NCI-H2029 (cell line): ENCODE results near the gene GPX3.

Experiments
- DNase-seq: peaks from one replicate; lab custom pipeline; 2025; lab: John Stamatoyannopoulos, UW

Gene GPX3

DNA sequence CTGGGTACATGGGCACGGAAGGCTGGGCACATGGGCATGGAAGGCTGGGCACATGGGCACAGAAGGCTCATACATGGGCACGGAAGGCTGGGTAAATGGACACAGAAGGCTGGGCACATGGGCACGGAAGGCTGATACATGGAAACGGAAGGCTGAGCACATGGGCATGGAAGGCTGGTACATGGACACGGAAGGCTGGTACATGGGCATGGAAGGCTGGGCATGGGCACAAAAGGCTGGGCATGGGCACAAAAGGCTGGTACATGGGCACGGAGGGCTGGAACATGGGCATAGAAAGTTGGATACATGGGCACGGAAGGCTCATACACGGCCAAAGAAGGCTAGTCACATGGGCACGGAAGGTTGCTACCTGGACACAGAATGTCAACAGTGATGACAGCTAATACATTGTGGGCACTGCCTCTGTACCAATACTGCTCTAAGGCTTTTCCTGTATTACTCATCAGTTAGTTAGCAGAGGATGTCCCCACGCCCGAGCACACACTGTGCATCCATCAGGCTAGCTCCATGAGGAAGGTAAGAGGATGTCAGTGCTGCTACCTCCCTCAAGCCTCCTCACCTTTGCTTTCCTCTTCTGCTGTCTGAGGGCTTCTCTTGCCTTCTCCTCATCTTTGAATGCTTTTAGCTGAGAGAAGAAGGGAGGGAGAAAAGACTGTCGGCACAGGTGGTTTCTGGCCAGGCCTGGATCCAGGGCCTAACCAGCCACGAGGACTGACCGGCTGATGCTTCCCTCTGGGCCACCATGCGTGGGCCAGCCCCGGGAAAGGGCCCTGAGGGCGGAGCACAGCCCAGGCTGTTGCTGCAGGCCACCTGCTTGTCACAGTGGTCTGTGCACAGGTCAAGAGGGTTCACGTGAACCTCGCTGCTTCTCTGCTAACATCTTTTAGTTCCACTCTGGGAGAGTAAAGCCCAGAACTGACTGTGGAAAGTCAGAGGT is 14.3 kb downstream of the GPX3 start:
- DNase-seq, result no peak

DNA sequence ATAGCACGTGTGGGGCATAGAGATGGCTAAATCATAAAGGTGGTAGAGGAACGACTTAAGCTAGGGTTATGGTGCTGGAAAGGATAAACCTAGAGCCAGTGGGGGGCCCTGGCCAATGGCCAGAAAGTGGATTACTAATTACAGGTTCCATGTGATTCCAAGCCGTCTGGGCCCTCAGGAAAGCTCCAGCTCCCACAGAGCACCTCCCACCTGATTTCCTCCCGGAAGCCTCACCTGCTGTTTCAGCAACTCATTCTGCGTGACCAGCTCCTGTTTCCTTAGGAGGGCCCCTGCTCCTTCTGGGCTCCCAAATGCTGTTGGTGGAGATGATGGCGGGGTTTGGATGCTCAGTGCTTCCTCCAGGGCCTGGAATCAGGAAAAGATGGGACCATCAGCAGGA is 16.2 kb downstream of the GPX3 start:
- DNase-seq, result no peak

DNA sequence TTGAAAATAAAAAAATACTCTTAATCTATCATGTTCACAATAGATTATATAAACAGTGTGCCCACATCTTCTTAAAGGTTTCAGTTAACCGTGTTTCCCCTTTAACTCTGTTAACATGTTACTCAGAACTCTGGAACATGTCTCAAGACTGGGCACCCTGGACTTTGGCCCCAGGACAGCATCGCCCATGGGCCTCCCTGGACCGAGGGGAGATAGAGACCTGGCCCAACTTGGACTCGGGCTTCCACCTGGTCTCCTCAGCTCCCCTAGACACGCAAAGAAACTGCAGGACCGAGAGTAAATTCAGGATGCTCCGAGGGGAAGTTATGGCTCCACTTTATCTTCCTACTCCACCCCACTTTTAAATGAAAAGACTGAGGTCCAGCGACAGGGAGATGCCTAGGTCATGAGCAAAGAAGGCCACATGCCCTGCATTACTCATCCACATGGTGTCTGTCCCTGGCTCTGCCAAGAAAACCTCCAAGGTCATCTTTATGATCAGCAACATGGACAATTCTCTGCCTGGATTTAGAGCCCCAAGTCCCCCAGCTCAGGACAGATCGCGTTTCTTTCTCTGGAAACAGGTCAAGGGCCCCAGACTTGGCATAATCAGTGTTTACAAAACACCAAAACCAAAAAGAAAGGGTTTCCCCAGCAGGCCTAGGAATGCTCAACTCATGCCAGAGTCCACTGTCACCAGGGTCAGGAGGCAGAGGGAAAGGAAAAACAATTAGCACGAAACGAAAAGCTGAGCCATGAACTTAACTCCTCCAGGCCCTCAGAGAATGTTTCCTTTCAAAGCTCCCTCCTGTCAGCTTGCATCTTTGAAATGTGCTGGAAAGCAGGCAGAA is 17.4 kb downstream of the GPX3 start:
- no peak for DNase-seq

DNA sequence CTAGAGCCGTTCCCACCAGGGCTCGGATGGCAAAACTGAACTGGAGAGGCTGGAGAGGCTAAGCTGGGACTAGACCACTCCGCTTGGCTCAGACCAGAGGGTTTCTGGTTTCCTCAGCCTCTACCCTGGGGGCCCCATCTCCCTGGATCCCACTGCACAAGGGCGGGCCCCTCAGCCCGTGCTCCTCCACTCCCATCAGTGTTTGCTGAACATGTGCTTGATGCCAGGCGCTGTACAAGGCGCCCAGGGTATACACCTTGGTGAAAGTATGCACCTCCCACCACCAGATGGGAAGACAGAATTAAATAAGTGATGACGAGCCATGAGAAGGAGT is 18.0 kb downstream of the GPX3 start:
- DNase-seq, result no peak

DNA sequence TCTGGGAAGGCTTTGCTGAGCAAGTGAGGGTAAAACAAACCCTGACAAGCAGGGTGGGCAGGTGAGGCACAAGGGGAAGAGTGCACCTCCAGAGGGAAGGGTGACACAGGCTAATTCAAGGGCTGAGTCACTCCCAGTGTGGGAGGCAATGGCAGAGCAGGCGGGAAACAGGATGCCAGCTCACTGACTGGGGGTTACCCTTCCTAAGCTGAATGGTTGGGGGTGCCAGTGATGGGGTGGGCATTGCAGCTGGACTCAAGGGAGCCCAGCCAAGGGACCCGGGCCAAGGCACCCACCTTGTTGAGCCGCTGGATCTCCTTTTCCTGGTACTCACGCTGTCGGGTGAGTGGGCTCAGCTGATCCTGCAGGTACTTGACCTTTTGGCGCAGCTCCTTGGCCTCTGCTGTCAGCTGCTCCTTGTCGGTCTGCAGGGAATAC is 18.4 kb downstream of the GPX3 start:
- DNase-seq, result no peak

DNA sequence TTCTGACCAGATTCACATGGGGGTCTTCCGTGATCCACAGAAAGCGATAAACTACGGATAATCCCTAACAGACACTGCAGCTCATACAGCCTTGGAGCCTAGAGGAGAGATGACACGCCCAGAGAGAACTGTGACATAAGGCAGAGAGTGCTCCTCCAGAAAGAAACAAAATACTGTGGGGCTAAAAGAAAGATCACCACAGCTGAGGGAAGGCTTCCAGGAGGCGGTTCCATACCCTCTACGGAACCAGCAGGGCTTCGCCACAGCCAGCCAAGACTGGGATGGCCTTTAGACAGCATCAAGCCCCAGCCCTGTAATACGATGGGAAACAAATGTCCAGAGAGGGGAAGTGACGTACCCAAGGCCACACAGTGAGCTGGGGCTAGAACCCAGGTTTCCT is 19.3 kb downstream of the GPX3 start:
- DNase-seq, result no peak

DNA sequence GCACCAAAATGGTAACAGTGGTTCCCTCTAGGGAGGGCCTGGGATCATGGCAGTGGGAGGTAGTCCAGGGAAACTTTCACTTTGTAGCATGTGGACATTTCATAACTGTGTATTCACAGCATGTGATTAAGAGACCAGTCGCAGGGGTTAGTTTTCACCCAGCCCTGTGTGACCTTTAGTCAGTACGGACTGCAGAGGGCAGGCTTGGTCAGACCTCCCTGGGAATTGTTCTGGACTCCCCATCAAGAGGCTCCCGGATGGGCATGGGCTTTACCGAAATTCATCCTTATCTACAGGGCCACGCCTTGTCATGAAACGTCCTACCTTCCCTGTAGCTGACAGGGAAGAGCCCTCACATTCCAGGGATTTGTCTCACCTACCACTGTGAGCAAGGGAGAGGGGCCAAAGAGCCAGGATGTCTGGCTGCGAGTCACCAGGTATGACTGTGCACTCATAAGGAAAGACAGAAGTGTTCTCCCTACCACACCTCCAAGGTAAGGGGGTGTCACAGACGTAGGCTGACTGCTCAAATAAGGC is 19.9 kb downstream of the GPX3 start:
- DNase-seq, result no peak

DNA sequence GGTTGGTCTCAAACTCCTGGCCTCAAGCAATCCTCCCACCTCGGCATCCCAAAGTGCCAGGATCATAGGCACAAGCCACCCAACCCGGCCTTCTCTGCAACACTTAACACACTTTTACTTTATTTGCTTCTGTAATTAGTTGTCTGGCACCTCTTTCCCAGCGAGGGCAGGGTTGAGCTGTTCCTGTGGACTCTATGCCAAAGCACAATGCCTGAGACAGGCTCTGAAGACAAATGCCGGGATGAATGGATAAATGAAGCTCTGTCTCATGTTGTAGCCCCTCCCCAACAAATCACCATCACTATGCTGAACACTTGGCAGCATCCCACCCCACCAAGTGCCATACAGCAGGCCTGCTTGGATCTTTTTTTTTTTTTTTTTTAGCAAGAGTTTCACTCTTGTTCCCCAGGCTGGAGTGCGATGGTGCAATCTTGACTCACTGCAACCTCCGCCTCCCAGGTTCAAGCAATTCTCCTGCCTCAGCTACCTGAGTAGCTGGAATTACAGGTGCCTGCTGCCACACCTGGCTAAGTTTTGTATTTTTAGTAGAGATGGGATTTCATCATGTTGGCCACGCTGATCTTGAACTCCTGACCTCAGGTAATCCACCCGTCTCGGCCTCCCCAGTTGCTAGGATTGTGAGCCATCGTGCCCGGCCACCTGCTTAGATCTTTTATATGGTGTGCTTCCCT is 21.3 kb downstream of the GPX3 start:
- no peak for DNase-seq

DNA sequence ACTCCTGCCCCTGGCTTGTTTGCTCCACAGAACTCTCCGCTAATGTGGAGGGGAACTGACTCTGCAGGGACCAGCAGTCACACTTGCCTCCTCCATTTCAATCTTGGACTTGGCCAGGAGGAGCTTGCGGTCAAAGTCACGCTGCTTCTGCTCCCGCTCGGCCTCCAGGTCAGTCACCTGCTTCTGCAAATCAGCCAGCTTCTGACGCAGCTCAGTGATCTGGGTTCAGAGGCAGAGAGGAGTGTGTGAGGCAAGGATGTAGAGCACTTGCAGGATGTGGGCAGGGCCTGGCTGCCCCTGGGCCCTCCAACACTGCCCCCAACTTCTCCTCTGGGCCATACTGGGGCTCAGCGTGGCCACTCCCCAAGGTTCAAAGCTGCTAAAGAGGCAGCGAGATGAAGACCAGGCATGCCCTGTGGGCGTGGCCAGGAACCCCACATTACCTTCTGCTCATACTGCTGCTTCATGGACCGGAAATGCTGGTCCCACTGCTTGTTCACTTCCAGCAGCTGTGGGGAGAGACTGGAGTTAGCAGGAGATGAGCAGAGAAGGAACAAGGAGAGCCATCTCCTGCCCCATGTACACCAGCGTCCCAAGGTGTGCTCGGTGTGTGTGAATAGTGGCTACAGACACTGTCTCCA is 22.2 kb downstream of the GPX3 start:
- DNase-seq, result no peak

DNA sequence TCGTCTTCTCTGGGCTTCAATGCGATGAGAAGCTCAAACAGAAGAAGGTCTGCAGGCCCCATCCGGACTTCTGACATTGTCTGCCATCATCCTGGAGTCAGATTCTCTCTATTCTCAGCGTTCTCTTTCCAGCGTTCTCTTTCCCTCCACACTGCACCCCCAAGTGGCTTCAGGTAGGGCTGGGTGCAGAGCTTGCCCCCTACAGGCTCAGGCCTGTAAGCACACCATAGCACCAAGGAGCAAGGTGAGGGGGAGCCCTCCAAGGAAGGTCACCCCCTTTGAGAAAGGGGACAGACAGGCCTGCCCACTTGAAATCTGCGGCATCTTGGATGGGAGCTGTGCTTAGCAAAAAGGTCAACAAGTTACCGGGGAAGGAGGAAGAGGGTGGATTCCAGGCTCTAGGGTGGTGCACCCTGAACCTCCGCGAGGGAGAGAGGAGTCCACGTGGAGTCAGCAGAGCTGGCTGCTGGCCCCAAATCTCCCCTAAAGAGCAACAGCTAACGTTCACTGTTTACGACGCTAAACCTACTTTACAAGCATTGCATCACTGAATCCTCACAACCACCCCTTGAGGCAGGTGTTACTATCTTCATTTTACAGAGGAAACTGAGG is 27.5 kb downstream of the GPX3 start:
- no peak for DNase-seq

DNA sequence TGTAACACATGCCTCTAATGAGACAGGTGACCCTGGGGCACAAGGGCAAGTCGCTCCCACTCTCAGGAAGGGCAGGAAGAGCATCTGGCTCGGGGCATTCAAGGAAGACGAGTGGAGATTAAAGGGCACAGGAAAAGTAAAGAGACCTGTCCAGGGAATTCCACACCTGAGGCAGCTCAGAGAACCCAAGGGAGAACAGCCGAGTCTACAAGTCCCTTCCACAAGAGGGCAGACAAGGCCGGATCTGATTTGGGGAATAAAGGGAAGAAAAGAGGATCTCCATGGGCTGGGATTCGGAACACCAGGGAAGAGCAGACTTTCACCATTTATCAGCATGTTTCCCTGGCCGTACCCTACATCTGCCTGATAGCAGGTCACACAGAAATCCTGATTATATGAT is 28.1 kb downstream of the GPX3 start:
- no peak for DNase-seq

DNA sequence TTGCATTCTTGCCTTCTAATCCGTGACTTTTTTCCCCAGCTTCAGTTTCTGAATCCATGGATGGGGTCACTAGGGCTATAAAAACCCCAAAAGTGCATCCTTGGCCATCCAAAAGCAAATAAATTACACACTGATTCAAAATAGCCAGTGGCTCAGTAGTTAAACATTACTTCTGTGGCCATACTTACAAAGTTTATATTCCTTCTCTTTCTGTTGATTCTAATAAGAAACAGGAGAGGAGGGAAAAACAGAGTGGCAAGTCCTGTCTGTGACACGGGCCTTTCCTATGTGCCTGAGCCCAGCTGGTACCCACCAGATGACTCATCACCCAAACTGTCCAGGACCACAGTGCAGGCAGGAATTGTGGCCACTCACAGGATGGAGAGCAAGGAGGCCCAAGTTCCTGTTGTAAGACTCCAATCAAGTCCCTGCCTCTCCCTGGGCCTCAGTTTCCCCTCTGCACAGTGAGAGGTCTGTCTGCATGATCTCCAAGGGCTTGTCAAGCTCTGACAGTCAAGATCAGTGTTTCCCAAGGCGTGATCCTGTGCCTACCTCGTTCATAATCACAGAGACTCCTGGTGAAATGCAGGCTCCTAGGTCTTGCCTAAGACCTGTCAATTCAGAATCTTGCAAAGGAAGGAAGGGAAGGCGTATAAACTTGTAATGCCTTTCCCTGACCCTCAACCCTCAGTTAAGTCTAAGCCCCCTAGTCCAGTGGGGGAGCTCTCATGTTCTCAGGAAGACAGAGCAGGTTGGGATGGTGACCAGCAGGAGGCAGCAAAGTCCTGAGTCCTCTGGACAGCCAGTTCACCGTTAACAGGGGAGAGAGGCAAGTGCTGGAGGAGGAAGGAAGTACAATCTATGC is 30.9 kb downstream of the GPX3 start:
- DNase-seq, result no peak

DNA sequence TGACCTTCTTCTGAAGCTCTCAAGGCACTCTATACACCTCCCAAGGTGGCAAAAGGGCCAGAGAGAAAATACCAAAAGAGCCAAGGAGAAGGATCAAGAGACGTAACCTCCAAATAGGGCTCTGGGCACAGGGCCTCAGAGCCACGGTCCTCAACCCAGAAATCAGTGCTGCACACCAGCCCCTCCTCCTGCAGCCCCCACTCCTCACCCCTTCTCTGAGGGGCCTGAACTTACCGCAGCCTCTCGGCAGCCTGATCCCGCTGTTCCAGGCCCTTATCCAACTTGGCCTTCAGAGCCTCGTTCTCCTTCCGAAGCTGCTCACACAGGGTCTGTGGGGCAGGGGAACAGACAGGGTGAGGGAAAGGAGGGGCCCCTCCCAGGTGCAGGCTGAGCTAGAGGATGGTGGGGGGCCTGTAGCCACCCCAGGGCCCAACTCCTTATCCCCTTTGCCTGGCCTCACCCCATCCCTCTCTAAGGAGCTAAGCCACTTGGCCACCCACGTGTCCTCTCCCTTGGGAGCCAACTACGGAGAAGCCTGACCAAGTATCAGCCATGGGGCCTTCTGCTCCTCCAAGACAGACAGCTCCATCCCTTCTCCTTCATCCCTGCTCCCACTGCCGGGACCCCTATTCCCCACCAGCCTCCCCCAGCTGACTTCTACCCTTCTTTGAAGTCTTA is 31.7 kb downstream of the GPX3 start:
- no peak for DNase-seq

DNA sequence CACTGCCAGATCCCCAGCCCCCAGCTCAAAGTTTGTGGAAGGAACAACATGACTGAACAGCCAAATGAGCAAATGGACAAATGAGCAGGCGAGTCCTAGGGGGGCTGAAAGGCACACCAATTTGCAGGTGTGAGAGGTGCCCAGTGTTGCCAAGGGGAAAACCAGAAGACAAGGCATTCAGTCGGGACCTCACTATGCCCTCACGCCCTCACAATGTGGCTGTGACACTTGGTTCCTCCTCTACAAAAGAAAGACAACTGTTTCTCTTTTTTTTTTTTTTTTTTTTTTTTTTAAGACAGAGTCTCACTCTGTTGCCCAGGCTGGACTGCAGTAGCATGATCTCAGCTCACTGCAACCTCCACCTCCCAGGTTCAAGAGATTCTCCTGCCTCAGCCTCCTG is 32.4 kb downstream of the GPX3 start:
- DNase-seq, result no peak

DNA sequence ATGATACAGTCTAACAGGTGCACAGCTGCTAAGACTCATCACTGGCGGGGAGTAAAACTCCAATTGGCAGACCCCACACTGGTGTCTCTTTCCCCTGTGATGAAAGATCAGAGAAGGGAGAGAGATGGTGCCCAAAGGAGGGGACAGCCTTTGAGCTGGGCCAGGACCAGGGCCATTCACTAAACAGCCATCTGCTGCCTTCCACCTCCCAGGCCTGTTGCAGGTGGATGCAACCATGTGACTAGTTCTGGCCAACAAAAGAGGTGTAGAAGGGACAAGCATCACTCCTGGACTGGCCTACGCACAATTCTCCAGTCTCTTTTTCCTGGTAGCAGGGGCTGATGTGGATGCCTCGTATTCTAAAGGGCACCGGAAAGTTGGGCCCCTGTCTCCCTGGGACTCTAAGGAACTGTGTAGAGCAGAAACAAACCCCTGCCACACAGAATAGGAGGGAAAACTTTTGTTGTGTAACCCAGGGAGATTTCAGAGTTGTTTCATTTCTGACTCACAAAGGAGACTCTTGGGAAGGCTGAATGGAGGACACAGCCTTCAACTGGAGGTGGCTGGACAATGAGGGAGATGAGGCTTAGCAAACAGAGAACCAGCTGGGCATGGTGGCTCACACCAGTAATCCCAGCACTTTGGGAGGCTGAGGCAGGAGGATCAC is 33.5 kb downstream of the GPX3 start:
- no peak for DNase-seq

DNA sequence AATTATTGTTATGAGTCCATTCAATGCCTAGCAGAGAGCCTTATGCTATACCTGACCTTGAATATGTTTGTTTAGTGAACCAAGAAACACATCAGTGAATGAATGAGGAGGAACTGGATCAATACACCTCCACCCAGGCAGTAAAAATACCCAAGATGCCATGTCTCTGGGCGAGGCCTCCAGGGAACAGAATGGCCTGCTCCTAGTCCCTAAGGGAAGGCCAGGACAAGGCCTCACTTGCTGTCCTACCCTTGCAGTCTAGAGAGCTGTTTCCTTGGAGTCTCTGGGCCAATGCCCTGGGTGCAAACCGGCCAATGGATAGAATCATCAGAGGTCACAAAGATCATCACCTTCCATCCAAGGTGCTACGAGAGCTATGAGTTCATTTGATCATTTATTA is 34.3 kb downstream of the GPX3 start:
- no peak for DNase-seq

DNA sequence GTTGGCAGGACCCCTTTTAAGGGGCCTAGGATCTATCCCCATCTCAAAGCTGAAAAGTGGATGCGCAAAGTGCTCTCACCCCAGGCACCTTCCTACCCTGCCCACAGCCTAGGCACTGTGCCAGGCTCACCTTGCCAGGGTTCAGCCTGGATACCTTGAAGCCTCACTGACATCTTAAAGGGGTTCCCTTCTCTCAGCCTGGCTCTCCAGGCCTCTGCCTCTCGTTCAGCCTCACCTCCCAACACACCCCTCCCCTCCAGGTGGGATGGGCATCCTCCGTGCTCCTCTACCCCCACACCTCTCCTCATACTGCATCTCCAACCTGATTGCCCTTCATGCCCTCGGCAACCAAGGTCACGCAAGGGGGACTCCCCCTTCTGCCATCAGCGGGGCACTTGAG is 34.9 kb downstream of the GPX3 start:
- DNase-seq, result no peak

DNA sequence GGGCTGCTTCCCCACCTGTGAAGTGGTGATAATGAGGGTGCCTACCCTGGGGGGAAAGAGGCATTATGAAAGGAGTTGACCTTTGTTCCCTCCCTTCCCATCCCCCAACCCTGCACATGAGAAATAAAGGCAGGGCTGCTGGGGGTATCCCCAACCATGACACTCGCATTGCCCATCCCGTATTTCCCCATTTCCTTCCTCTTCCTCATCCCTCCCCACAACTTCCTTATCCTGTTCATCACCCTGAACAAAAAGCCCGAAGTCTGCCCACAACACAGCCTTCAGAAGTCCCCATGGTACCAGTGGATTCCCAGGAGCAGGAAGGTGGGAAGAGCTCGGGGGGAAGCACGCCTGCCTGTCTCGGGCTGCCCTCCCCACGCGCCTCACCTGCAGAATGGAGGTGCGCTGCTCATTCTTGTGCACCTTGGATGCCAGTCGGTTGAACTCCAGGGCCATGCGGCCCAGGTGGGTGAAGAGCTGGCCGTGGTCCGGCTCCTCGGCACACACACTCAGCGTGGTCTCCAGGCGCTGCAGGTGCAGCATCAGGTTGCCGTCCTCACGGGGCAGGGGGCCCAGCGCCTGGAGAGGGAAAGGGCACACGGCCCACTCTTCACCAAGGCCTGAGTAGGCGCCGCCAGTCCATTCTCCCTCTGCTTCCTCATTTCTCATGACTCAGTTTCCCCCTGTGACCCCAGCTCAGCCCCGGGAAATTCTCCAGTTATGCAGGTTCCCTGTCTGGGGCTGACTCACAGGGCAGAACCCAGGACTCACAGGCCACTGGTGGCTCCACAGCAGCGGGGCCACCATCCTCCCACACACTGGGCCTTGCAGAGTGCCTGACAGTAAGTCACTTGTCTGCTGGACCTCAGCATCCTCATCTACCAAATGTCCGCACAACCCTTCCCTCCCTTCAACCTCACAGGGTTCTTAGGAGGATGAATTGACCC is 36.3 kb downstream of the GPX3 start:
- DNase-seq, result no peak
